GM19023 (cell line): ENCODE results near the gene CAMK1D.

Experiments used
- ATAC-seq: cut with Tn5 transposase; IDR thresholded peaks from one replicate; pipeline ENCODE4 v1.9.1; 2021; ENCODE audit warnings: mild to moderate bottlenecking, moderate library complexity; ENCODE audit not compliant: unreplicated experiment

The CAMK1D gene

GRCh38 chr10:12369982-12370381, 20.6 kb downstream of the CAMK1D start:
- no peak for ATAC-seq

GRCh38 chr10:12372846-12373245, 23.5 kb downstream of the CAMK1D start:
- no peak for ATAC-seq

- ATAC-seq, result no peak
Measured at GRCh38 chr10:12375076-12375504, 25.7 kb downstream of the CAMK1D start.

- no peak for ATAC-seq
Measured at GRCh38 chr10:12376211-12376610, 26.9 kb downstream of the CAMK1D start.

GRCh38 chr10:12377658-12378290, 28.4 kb downstream of the CAMK1D start:
- ATAC-seq, result no peak

GRCh38 chr10:12380999-12381398, 31.7 kb downstream of the CAMK1D start:
- no peak for ATAC-seq

GRCh38 chr10:12381536-12382156, 32.3 kb downstream of the CAMK1D start:
- no peak for ATAC-seq

- ATAC-seq, result no peak
Measured at GRCh38 chr10:12382157-12382548, 32.8 kb downstream of the CAMK1D start.

GRCh38 chr10:12382956-12383531, 33.7 kb downstream of the CAMK1D start:
- no peak for ATAC-seq

GRCh38 chr10:12384906-12385305, 35.6 kb downstream of the CAMK1D start:
- ATAC-seq, result no peak

GRCh38 chr10:12387561-12388210, 38.3 kb downstream of the CAMK1D start:
- ATAC-seq, result no peak

- no peak for ATAC-seq
Measured at GRCh38 chr10:12388671-12389070, 39.3 kb downstream of the CAMK1D start.

GRCh38 chr10:12389154-12389734, 39.9 kb downstream of the CAMK1D start:
- ATAC-seq, result no peak

GRCh38 chr10:12390733-12391132, 41.4 kb downstream of the CAMK1D start:
- ATAC-seq, result no peak

- ATAC-seq, result no peak
Measured at GRCh38 chr10:12391206-12391605, 41.9 kb downstream of the CAMK1D start.

GRCh38 chr10:12393831-12394230, 44.5 kb downstream of the CAMK1D start:
- no peak for ATAC-seq

GRCh38 chr10:12394241-12395033, 45.1 kb downstream of the CAMK1D start:
- no peak for ATAC-seq

GRCh38 chr10:12396093-12396492, 46.7 kb downstream of the CAMK1D start:
- no peak for ATAC-seq

GRCh38 chr10:12396567-12396966, 47.2 kb downstream of the CAMK1D start:
- ATAC-seq, result no peak

- ATAC-seq, result no peak
Measured at GRCh38 chr10:12397147-12397896, 48.0 kb downstream of the CAMK1D start.
